ENCODE measurements around the gene GABARAP.

DNA sequence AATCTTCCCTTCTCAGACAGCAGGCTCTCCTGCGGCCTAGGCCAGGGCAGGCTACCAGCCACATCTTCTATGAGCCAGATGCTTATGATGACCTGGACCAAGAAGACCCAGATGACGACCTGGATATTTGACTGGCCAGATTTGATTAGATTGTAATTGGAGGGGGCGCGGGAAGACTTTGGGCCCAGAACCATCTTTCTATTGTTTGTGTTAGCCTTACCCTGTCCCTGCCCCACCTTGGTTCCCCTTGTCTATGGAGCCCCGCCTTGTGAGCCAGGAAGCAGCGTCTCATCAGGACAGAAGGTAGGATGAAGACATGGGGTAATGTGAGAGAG, 17.3 kb upstream of the GABARAP start:
- TF ChIP-seq POLR2AphosphoS5 (IDR thresholded peaks at IDR 0.05; ENCODE audit: low read depth, low read length) (no peak), POLR2A (IDR thresholded peaks at IDR 0.05; ENCODE audit: low read depth, low read length) (no peak), SPI1 (IDR thresholded peaks at IDR 0.05; ENCODE audit: low read depth, low read length) (no peak), TAF1 (IDR thresholded peaks at IDR 0.05; ENCODE audit: low read depth, low read length) (no peak)

All from GM12891 (cell line).